DMS153 treated with DMSO at 0.1 percent for 48 hours (cell line): ENCODE measurements around the gene HBE1.
"Not testable (repeated sequence)": the region's sequence is repeated elsewhere in the genome, so short reads cannot be mapped to it uniquely, and the experiment has no call there.

Experiments used
- DNase-seq: peaks from one replicate; lab custom pipeline; 2025; ENCODE audit not compliant: unreplicated experiment; lab: John Stamatoyannopoulos, UW

The HBE1 gene

DNA sequence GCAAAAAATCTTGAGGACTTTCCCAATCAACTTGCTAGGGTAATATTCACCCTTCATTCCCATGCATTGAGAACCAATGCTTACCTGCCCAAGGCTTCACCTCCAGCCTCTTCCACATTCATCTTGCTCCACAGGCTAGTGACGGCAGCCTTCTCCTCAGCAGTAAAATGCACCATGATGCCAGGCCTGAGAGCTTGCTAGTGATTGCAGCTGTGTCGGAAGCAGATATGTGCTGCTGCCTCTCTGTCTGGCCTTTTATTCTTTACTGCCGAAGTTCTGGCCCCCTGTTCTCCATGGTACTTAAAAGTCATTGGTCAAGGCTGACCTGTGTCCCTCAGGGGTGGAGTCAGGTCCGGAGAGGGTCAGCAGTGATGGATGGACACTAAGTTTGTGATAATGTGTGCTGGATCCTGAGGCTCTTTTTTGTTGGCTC, at the start of gene HBE1:
TSS of gene HBE1 (minus strand) at position 231 of the 433 bp plus-strand sequence. CDS start at position 176, 55 bp downstream.
- no peak for DNase-seq

DNA sequence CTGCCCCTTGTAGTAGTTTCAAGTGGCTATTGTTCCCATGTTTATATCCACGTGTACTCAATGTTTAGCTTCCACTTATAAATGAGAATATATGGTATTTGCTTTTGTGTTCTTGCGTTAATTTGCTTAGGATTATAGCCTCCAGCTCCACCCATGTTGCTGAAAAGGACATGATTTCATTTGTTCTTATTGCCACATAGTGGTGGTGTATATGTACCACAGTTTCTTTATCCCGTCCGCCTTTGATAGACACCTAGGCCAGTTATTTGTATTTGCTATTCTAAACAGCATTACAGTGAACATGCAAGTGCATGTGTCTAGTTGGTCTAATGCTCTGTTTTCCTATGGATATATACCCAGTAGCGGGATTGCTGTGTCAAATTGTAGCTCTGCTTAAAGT, 47.5 kb upstream of the HBE1 start:
- DNase-seq: no peak

DNA sequence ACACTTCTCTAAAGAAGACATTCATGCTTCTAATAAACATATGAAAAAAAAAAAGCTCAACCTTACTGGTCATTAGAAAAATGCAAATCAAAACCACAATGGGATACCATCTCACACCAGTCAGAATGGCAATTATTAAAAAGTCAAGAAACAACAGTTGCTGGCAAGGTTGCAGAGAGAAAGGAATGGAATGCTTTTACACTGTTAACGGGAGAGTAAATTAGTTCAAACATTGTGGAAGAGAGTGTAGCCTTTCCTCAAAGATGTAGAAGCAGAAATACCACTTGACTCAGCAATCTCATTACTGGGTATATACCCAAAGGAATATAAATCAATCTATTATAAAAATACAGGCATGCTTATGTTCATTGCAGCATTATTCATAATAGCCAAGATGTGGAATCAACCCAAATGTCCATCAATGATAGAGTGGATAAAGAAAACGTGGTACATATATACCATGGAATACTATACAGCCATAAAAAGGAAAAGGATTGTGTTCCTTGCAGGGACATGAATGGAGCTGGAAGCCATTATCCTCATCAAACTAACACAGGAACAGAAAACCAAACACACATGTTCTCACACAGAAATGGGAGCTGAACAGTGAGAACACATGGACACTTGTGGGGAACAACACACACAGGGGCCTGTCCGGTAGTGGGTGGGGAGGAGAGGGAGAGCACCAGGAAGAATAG, 43.7 kb upstream of the HBE1 start:
- DNase-seq: not testable (repeated sequence)

DNA sequence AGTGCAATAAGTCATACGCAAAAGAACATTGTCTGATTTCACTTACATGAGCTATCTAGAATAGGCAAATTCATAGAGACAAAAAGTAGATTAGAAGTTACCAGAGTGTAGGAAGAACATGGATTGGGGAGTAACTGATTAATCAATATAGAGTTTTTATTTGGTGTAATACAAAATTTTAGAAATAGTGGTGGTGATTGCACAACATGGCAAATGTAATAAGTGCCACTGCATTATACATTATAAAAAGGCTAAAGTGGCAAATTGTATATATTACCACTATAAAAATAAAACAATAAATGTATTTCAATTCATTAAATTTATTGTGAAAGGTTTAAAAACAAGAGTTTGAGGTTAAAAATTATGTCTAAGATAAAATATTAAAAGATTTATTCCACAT, 40.7 kb upstream of the HBE1 start:
- DNase-seq: no peak

DNA sequence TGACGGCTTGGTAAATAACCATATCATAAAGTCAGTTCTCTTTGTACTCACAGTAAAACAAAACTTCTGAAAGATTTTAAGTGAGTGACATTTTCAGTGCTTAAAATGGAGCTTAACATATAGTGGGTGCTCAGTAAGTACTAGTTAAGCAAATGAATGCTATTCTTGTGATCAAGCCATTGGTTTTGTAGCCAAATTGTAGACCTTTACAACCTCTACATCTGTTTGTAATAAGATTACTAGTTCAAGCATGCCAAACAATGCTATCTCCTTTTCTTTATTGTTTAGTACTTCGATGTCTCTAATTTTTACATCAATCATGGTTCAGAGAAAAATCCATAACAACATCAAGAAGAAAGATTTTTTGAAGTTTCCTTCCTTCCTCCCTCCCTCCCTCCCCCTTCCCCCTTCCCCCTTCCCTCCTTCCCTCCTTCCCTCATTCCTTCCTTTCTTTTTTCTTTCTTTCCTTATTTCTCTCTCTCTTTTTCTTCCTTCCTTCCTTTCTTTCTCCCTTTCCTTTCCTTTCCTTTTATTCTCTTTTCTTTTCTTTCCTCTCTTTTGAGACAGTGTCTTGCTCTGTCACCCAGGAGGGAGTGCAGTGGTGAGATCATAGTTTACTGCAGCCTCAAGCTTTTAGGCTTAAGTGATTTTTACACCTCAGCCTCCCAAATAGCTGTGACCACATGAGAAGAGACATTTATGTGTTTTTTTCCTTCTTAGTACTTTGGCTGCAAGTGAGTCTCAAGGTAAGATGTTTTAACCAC, 37.7 kb upstream of the HBE1 start:
- DNase-seq: no peak

DNA sequence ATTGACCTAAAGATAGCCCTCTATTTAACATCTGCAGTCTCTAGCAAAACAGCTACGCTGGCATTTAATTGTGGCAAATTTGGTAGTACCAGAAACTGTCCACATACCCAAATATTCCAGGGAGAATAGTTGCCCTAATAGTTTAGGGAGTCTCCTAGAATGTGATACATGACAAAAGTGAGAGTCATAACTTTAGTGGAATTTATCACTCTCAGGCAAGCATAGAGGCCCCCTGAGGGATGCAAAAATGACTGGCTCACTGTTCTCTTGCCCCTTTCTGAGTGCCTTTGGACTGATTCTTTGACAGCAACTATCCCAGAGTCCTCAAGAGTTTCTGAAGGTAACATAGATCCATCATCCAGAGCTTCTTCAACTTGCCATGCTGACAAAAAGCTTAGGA, 34.3 kb upstream of the HBE1 start:
- DNase-seq: no peak

DNA sequence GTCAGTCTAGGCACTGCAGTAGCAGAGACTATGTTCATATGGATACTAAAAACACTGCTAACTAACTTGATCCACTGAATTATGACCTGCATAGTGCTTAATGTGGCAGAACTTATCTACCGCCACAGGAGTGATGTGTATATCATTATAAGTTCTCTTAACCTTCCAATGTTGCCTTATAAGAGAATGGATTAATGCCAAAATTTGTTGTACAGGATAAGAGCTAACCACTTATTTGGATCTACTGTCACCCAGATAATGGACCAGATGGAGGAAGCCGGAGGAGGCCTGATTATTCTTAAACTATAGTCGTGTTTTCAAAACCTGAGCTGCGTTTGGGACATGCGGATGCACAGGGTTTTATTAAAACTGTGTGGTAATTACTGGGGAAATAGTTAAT, 33.9 kb upstream of the HBE1 start:
- DNase-seq: no peak

DNA sequence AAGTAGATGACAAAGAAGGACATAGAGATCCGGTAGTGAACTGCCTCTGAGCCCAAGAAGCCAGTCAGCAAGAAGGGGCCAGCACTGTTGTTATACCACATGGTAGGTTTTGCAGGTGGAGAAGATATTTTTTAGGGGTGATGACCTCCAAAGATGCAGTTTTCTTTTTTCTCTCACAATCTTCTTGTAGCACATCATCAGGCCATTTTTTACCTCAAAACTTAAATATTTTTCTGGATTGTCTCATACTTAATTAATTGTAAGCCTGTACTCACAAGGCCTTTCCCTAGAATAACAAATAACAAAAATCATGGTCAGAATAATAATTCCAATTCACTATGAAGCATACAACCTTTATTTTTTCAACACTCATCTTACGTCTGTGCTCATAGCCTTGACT, 32.1 kb upstream of the HBE1 start, which contains the start of gene OR51B4:
TSS of gene OR51B4 (minus strand) at position 101 of the 400 bp plus-strand sequence. CDS start at position 101, 0 bp downstream.
- DNase-seq: no peak

DNA sequence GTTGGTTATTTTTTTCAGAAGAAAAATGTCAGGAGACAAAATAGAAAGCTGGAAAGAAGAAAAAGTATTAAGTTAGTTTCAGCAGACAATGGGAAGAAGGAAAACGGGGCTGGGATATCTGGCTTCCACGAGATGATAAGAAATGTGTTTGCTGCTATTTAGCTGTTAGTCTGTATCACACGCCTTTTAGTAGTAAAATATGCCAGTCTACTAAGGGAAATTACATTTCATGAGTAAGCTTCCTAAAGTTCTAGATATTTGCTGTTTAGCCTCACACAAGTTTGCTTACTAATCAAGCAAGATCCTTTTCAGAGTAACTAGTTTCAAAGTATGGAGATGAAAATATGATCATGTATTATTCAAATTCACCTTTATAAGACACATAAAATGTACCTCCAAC, 30.5 kb upstream of the HBE1 start:
- no peak for DNase-seq

DNA sequence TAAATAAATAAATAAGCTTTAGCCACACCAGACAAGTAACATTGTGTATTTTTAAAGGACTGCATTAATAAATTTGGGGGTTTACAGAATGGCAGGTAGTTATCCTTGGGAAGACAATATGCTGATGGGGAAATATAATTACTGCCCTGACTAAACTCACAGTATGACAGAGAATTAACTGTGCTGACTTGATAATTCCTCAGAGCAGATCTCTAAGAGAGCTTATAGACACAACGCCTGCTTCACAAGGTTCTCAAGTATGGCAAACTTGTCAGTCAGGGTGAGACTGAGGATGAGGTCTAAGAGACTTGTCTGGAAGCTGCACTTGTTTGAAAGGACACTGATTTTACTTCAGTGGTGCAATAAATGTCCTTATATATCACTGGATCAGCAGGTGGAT, 28.7 kb upstream of the HBE1 start:
- DNase-seq: no peak

DNA sequence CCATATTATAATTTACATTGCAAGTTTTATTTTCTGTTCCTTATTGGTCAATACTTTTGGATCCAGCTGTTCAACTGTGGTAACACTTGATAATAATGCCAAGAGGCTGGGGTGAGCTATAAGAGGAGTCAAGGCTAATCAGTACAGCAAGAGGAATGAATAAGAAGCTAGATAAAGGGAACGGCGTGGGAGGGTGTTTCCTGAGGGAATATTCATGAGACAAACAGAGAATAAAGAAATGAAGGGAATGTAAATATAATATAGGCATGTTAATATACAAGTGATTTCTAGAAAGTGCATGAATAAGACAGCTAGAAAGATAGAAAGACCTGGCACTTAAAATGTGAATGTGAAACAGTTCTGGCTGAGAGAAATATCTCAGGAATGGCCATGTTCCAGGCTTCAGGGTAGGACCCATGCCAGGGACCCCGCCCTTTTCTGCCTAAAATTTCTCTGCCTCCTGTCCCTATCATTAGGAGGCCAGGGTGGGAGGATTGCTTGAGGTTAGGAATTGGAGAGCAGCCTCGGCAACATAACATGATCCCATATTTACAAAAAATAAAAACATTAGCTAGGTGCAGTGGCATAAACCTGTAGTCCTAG, 28.1 kb upstream of the HBE1 start:
- no peak for DNase-seq

DNA sequence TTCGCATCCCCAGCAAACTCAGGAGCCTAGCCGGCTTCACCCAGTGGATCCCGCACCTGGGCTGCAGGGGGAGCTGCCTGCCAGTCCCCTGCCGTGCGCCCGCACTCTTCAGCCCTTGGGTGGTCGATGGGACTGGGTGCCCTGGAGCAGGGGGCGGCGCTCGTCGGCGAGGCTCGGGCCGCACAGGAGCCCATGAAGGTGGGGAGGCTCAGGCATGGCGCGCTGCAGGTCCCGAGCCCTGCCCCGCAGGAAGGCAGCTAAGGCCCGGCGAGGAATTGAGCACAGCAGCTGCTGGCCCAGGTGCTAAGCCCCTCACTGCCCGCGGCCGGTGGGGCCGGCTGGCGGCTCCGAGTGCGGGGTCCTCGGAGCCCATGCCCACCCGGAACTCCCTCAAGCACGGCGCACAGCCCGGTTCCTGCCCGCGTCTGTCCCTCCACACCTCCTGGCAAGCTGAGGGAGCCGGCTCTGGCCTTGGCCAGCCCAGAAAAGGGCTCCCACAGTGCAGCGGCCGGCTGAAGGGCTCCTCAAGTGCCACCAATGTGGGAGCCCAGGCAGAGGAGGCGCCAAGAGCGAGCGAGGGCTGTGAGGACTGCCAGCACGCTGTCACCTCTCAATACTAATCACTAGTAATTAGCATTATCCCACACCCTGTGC, 24.7 kb upstream of the HBE1 start:
- not testable (repeated sequence) for DNase-seq

DNA sequence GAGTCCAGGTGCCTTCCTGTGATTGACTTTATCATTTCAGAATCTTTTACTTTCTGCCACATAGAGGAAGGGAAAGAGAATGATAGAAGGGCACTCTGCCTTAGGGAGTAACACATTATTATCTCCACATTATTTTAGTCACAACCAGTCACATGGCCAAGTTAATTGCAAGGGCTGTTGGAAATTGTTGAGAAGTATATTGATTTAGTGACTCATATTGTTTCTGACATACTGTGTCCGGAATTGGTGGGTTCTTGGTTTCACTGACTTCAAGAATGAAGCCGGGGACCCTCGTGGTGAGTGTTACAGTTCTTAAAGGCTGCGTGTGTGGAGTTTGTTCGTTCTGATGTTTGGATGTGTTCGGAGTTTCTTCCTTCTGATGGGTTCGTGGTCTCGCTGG, 23.3 kb upstream of the HBE1 start:
- no peak for DNase-seq

DNA sequence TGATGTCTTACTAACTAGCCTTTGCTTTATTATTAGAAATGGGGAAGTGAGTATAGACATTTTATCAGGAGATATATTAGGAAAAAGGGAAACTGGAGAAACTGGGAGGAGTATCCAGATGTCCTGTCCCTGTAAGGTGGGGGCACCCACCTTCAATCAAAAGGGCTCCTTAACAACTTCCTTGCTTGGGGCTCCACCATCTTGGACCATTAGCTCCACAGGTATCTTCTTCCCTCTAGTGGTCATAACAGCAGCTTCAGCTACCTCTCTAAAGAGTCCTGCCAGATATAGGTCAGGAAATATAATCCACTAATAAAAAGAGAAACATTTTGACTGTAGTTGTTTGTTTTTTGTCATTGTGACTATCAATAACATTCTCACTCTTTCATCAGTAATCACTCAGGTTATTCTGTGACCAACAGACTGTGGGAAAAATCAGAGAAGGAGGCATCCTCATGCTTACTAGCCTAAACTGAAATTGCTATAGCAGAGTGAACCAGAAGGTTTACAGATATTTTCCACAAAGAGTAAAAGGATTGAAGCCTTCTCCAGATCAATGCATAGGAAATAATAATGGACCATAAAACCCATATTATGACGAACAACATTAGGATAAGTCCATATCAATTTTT, 21.6 kb upstream of the HBE1 start:
- no peak for DNase-seq

DNA sequence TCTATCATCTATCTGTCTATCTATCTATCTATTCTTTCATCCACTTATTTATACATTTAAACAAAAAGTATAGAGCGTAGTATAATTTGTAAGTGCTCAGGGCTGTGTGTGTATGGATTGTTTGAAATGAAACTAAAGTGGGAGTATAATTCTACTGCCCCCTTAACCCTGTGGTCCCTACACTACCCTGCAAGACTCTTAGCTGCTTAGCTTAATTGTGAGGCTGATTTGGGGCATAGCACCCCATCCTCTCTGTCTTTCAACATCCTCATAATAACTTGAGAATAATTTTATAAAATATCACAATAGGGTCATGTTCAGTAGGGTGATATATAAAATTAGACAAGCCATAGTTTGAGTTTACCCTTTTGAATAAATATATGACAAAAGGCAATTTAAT, 20.4 kb upstream of the HBE1 start:
- no peak for DNase-seq

DNA sequence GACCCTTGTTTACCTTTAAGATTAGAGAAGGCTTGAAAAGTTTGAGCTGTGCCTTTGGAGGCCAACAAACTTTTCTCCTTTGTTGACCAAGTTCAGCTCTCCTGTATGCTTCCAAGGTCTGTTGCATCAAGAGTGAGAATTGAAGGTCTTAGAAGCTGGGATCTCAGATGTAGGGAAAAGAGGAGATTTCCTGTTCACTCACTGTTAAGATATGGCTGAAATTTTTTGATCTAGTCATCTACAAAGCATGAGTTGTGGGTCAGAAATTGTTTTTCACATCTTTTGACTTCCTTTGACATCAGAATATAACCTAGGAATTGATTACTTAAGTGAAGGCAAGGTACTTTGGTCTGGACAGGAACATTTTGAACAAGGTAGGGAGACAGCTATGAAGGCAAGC, 20.0 kb upstream of the HBE1 start:
- no peak for DNase-seq

DNA sequence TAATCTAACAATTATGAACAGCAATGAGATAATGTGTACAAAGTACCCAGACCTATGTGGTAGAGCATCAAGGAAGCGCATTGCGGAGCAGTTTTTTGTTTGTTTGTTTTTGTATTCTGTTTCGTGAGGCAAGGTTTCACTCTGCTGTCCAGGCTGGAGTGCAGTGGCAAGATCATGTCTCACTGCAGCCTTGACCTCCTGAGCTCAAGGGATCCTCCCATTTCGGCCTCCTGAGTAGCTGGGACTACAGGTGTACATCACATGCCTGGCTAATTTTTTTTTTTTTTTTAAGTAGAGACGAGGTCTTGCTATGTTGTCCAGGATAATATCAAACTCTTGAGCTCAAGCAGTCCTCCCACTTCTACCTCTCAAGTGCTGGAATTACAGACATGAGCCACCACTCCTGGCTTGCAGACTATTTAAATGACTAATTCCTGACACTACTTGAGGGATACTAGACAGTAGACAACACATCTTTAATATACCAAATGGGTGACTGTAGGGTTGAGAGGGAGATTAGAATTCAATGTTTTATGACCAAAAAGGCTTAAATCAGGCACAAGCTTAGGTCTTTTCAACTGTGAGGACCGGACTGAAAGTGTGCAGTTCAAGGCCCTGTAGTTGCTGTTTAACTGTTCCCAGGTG, 19.3 kb upstream of the HBE1 start:
- DNase-seq: no peak

DNA sequence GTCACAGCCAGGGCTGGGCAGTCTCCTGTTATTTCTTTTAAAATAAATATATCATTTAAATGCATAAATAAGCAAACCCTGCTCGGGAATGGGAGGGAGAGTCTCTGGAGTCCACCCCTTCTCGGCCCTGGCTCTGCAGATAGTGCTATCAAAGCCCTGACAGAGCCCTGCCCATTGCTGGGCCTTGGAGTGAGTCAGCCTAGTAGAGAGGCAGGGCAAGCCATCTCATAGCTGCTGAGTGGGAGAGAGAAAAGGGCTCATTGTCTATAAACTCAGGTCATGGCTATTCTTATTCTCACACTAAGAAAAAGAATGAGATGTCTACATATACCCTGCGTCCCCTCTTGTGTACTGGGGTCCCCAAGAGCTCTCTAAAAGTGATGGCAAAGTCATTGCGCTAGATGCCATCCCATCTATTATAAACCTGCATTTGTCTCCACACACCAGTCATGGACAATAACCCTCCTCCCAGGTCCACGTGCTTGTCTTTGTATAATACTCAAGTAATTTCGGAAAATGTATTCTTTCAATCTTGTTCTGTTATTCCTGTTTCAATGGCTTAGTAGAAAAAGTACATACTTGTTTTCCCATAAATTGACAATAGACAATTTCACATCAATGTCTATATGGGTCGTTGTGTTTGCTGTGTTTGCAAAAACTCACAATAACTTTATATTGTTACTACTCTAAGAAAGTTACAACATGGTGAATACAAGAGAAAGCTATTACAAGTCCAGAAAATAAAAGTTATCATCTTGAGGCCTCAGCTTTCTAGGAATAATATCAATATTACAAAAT, 18.6 kb upstream of the HBE1 start:
- no peak for DNase-seq

DNA sequence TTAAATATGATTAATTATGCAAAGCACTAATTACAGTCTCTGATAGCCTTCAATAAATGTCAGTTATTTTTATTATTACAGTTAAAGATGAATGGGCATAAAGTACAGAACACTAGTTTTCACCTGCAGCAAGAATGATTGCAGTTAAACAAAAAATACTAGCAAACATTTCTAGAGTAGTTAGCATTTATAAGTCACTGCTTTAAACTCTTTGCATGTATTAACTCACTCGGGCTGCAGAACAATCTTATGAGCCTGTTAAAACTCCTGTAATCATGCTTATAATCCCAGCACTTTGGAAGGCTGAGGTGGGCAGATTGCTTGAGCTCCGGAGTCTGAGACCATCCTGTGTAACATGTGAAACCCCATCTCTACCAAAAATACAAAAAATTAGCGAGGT, 17.2 kb upstream of the HBE1 start:
- DNase-seq: no peak

DNA sequence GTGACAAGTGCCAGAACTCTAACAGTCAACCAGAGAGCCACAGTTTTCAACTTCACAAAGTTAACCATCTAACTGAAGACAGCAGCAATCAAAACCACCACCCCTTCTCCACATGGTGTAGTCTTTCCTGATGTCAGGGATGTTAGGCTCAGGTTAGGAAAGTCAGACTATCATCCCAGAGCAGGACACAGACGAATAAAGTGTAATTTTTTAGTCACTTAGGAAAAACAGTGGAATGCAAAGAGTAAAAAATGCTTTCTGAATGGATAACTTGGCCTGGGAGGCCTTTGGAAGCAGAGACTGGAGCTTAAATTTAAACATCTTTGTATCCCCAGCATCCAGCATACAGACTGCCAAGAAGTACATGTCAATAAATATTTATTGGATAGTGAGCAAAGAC, 16.6 kb upstream of the HBE1 start:
- no peak for DNase-seq
